GM12873 (cell line): ENCODE results near the gene ALPG.

Source experiments
- TF ChIP-seq, protein P1 (sequence below): IDR thresholded peaks from 2 replicates; pipeline ENCODE4 v1.5.1; 2012; ENCODE audit warnings: low read depth, mild to moderate bottlenecking, moderate library complexity, low read length, control low read depth; ENCODE audit not compliant: insufficient read depth; ENCODE audit errors: missing control alignments

The ALPG gene

DNA sequence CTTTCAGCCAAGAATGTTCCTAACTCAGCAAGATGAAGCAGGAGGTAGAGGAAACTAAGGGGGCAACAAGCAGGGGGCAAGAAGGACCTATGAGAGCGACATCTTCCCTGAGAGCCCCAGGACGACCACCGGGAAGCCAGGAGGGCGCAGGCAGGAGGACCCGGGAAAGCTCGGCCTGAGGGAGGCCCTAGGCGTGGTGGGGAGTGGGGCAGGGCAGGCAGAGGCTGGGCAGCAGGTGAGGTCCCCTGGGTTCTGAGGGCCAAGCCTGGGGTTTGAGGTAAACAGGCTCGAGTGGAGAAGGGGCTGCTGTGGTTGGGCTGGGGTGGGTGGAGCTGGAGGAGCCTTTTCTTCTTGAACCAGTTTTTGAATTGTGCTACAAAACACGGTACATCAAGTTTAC, 48.0 kb downstream of the ALPG start:
- TF ChIP-seq, protein P1, sequence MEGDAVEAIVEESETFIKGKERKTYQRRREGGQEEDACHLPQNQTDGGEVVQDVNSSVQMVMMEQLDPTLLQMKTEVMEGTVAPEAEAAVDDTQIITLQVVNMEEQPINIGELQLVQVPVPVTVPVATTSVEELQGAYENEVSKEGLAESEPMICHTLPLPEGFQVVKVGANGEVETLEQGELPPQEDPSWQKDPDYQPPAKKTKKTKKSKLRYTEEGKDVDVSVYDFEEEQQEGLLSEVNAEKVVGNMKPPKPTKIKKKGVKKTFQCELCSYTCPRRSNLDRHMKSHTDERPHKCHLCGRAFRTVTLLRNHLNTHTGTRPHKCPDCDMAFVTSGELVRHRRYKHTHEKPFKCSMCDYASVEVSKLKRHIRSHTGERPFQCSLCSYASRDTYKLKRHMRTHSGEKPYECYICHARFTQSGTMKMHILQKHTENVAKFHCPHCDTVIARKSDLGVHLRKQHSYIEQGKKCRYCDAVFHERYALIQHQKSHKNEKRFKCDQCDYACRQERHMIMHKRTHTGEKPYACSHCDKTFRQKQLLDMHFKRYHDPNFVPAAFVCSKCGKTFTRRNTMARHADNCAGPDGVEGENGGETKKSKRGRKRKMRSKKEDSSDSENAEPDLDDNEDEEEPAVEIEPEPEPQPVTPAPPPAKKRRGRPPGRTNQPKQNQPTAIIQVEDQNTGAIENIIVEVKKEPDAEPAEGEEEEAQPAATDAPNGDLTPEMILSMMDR, result no peak

DNA sequence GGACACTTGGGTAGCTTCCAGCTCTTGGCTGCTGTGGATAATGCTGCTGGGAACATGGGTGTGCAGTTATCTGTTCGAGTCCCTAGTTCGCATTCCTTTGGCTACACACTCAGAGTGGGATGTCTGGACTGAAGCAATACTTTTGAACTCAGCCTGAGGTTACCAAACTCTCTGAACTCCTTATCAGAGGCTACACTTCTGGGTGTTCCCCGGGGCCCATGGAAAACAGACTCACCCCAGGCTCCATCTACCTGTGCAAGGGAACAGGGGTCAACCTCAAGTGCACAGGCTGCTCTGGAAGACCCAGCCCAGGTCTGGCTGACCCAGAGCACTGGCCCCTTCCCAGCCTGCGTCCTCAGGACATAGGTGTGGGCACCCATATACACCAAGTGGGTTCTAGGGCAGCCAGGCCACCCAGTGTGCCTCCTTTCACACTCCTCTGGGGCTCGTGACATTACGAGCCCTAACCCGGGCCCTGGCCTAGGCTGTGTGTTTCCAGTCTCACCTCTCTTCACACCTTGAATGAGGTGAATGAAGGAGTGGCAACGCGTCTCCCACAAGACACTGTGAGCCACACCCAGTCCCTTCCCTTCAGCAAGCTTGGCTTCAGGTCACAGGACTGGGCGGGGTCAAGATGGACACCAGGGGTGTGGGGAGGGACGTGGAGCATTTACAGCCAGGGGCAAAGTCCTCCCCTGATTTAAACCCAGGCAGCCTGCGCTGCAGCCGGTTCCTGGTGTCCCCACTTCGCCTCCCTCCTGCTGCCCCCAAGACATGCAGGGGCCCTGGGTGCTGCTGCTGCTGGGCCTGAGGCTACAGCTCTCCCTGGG, 49.0 kb downstream of the ALPG start, which contains the start of gene ALPI:
Gene ALPI, plus strand, starts transcription at position 728 of the 830 bp plus-strand sequence. Its CDS starts 47 bp downstream, at position 775.
- TF ChIP-seq, protein P1, result no peak

DNA sequence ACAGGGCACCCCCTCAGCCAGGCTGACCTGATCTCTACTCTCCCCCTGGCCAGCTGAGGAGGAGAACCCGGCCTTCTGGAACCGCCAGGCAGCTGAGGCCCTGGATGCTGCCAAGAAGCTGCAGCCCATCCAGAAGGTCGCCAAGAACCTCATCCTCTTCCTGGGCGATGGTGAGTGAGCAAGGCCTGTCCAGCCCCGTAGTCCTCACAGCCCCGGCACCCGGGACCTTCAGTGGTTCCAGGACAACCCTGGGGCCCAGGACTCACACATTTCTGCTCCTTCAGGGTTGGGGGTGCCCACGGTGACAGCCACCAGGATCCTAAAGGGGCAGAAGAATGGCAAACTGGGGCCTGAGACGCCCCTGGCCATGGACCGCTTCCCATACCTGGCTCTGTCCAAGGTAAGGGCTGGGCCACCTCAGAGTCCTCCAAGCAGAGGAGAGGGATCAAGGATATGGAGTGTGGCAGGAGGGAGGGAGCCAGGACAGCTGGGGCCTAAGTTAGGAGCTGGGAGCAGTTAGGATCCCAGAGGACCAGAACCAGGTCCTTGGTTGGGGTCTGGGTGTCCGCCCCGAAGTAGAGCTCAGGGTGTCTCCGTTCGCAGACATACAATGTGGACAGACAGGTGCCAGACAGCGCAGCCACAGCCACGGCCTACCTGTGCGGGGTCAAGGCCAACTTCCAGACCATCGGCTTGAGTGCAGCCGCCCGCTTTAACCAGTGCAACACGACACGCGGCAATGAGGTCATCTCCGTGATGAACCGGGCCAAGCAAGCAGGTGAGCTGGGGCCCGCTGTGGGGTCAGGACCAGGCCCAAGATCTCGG, 49.9 kb downstream of the ALPG start:
- TF ChIP-seq, protein P1, result no peak

DNA sequence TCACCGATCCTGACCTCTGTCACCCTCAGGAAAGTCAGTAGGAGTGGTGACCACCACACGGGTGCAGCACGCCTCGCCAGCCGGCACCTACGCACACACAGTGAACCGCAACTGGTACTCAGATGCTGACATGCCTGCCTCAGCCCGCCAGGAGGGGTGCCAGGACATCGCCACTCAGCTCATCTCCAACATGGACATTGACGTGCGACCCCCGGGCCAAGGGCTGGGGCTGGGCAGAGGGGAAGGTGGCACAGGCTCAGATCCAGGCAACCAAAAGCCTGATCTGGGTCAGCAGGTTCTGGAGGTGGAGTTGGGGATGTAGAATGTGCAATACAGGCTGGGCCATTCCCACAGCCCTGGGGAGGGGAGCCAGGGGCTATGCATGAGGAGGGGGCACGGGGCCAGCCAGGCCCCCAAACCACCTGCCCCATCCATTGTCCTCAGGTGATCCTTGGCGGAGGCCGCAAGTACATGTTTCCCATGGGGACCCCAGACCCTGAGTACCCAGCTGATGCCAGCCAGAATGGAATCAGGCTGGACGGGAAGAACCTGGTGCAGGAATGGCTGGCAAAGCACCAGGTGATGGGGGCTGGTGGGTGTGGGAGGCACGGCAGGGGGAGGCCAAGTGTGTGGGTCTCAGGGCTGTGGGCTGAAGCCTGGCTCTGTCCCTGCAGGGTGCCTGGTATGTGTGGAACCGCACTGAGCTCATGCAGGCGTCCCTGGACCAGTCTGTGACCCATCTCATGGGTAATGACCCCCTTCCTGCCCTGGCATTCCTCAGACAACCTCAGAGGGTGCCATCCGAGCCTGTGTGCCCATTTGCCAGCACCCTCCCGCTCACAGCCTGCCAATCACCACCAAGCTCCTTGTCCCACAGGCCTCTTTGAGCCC, 50.7 kb downstream of the ALPG start:
- TF ChIP-seq, protein P1, result no peak

DNA sequence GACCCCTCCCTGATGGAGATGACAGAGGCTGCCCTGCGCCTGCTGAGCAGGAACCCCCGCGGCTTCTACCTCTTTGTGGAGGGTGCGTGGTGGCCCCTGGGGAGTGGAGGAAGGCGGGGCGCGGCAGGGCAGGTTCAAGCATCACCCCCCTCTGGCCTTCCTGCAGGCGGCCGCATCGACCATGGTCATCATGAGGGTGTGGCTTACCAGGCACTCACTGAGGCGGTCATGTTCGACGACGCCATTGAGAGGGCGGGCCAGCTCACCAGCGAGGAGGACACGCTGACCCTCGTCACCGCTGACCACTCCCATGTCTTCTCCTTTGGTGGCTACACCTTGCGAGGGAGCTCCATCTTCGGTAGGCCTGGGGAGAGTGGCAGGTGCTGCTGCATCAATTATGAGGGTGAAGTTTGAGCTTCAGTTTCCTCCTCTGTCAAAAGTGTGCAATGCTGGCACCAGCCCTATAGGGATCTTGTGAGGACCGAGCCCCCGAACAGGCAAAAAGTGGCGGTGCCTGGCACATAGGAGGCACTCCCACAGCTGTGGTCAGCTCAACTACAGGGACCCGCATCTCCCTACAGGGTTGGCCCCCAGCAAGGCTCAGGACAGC, 51.5 kb downstream of the ALPG start:
- TF ChIP-seq, protein P1, result no peak

DNA sequence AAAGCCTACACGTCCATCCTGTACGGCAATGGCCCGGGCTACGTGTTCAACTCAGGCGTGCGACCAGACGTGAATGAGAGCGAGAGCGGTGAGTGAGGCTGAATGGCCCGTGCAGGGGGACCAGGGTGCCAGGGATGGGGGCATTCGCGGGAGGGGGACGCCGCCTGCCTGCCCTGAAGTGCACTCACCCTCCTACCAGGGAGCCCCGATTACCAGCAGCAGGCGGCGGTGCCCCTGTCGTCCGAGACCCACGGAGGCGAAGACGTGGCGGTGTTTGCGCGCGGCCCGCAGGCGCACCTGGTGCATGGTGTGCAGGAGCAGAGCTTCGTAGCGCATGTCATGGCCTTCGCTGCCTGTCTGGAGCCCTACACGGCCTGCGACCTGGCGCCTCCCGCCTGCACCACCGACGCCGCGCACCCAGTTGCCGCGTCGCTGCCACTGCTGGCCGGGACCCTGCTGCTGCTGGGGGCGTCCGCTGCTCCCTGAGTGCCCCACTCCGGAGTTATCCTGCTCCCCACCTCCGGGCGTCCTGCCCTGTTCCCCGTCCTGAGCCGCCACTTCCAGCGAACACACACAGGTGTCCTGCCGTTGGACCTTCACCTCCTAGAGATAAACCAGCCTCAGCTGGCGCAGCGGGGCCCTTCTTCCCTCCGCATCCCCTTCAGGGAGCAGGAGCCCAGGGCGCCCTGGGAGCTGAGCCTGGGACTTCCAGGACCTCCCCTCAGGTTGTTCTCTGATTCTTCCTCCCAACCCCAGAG, 52.2 kb downstream of the ALPG start:
- TF ChIP-seq, protein P1, result no peak
